IPS-20b (cell line): ENCODE measurements around the gene PRKACA.
"Not testable (repeated sequence)": the region's sequence is repeated elsewhere in the genome, so short reads cannot be mapped to it uniquely, and the experiment has no call there.

Experiments
- H3K27ac ChIP-seq: one replicate; pipeline ENCODE4 v1.5.1; 2013; ENCODE audit warnings: low read length
- H3K27me3 ChIP-seq: 2 replicates; pipeline ENCODE4 v1.6.1; 2013; ENCODE audit warnings: mild to moderate bottlenecking, low read length, inconsistent platforms; ENCODE audit not compliant: insufficient read depth
- H3K36me3 ChIP-seq: 2 replicates; pipeline ENCODE4 v1.6.1; 2013; ENCODE audit warnings: low read depth, mild to moderate bottlenecking, inconsistent platforms, low read length, moderate library complexity; ENCODE audit not compliant: insufficient read depth
- H3K4me1 ChIP-seq: 2 replicates; pipeline ENCODE4 v1.6.1; 2013; ENCODE audit warnings: mild to moderate bottlenecking, control low read depth, inconsistent platforms, low read length, moderate library complexity; ENCODE audit not compliant: insufficient read depth
- H3K4me3 ChIP-seq: 2 replicates; pipeline ENCODE4 v1.5.1; 2013; ENCODE audit warnings: mild to moderate bottlenecking, low read length, inconsistent platforms
- H3K9ac ChIP-seq: 2 replicates; pipeline ENCODE4 v1.6.1; 2013; ENCODE audit warnings: low read depth, mild to moderate bottlenecking, inconsistent platforms, low read length, moderate library complexity
- H3K9me3 ChIP-seq: 2 replicates; pipeline ENCODE4 v1.6.1; 2013; ENCODE audit warnings: mild to moderate bottlenecking, low read depth, low read length, inconsistent platforms; ENCODE audit not compliant: insufficient read depth

The PRKACA gene

DNA sequence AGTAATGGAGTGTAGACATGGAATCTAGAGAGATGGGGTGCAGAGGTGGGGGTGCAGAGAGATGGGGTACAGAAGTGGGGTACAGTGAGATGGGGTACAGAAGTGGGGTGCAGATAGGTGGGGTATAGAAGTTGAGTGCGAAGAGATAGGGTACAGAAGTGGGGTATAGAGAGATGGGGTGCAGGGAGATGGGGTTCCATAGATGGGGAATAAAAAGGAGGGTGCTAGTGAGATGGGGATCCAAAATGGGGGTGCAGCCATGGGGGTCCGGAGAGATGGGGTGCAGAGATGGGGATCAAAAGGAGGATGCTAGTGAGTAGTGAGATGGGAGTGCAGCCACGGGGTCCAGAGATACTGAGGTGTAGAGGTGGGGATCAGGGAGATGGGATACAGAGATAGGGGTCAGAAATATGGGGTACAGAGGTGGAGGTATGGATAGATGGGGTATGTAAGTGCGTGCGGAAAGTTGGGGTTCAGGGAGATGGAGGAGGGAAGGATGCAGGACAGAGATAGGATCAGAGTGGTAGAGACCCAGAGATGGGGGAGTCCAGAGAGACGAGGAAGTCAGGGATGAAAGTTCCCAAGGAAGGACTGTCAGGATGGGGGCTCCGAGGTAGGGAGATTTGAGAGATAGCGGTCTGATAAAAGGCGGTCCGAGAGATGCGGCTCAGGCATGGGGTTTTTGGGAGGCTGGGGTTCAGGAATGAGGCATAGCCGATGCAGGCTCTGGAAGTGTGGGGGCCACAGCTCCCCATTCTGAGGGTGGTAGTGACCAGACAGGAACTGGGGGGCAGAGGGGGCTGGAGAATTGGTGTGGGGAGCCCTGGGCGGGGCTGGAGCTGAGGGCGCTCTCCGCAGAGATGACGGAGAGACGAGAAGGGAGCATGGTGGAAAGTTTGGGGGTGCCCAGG lies 59.1 kb downstream of the PRKACA start:
- Histone ChIP-seq H3K36me3 (no peaks in the 10 kb centered on the region), H3K4me1 (no peaks in the 10 kb centered on the region), H3K9me3 (no peaks in the 10 kb centered on the region), H3K27ac (no peak overlapping the region), H3K27me3 (peaks cover 33% of the 10 kb centered on the region), H3K4me3 (peak overlapping the region; percentile 61), H3K9ac (no peak overlapping the region; the same call in 1 of the 2 replicates)

DNA sequence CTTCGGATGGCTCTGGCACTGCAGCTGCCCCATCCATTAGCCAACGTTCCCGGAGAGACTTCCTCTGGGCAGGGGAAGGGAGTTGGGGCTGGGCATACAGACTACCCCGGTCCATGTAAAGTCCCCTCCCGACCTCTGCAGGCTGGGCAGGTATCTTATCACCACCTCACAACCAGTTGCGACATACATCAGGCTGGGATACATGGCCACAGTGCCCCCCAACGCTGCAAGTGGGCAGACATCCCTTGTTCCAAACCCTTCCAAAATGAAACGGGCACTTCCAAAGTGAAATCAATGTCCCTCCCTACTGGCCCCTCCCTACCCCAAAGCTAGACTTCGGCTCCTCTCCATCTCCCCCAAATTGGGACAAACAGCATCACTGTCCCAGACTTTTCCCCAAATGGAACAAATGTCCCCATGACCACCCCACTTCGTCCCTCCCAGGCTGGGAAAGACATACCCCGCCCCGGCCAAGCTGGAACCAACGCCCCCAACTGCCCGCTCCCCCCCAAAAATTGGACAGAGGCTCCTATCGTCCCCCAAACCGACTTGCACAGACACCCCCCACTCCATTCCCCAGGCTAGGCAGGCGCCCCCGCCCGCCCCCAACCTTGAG lies 60.7 kb downstream of the PRKACA start:
- Histone ChIP-seq H3K4me3 (peak overlapping the region; percentile 70), H3K27me3 (peaks cover 33% of the 10 kb centered on the region), H3K36me3 (no peaks in the 10 kb centered on the region), H3K9me3 (no peaks in the 10 kb centered on the region), H3K4me1 (no peaks in the 10 kb centered on the region), H3K27ac (no peak overlapping the region), H3K9ac (peak overlapping the region; percentile 37; the same call in 1 of the 2 replicates)

DNA sequence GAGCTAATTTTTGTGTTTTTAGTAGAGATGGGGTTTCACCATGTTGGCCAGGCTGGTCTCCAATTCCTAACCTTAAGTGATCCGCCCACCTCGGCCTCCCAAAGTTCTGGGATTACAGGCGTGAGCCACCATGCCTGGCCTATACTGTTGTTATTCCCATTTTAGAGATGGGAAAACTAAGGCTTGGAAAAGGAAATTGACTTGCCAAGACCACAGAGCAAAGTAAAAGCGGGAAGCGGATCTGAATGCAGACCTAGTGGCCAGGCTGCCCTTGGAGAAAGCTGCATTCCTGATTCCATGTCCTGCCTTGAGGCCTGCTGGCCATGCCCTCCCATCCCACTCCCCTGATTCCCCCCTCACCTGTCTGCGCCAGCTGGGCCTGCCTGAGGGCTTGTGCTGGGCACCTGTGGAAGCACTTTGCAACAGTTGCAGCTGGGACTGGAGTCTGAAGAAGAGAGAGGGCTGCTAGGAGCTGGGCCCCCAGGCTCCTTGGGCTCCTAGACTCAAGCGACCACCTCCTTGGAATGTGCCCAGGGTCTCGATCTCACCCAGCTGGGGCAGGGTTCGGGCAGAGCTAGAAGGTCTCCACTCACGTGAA lies 61.4 kb downstream of the PRKACA start:
- Histone ChIP-seq H3K27ac (no peak overlapping the region), H3K36me3 (no peaks in the 10 kb centered on the region), H3K9me3 (no peaks in the 10 kb centered on the region), H3K9ac (no peak overlapping the region), H3K4me1 (no peaks in the 10 kb centered on the region), H3K4me3 (peak overlapping the region; percentile 70; the same call in 1 of the 2 replicates), H3K27me3 (peaks cover 33% of the 10 kb centered on the region)

GRCh38 chr19:14055396-14055795 lies 62.2 kb downstream of the PRKACA start:
- Histone ChIP-seq H3K36me3 (no peaks in the 10 kb centered on the region), H3K4me1 (no peaks in the 10 kb centered on the region), H3K27me3 (peaks cover 33% of the 10 kb centered on the region), H3K4me3 (no peak overlapping the region), H3K27ac (no peak overlapping the region), H3K9ac (no peak overlapping the region), H3K9me3 (no peaks in the 10 kb centered on the region)

DNA sequence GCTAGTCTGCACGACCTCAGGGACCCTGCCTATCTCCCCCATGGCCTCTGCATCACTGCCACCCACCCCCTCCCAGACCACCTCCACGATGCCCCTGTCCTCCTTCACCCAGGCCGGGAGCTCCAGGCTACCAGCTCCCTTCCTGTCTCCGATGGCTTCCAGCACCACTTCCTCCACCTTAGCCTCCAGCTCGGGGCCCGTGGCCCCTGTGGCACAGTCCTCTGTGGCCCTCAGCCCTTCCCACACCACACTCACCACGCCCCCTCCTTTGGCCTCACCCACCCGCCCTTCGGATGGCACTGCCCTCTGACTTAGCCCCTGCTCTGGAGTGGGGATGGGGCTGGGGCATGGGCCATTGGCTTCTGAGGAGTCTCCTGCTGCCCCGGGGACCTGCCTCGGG lies 62.8 kb downstream of the PRKACA start:
- Histone ChIP-seq H3K9me3 (no peaks in the 10 kb centered on the region), H3K27ac (no peak overlapping the region), H3K27me3 (peaks cover 31% of the 10 kb centered on the region), H3K4me1 (no peaks in the 10 kb centered on the region), H3K36me3 (no peaks in the 10 kb centered on the region), H3K9ac (no peak overlapping the region), H3K4me3 (no peak overlapping the region)

GRCh38 chr19:14054099-14054498 lies 63.5 kb downstream of the PRKACA start:
- Histone ChIP-seq H3K27ac (no peak overlapping the region), H3K9ac (no peak overlapping the region), H3K4me3 (no peak overlapping the region), H3K9me3 (no peaks in the 10 kb centered on the region), H3K36me3 (no peaks in the 10 kb centered on the region), H3K27me3 (peaks cover 25% of the 10 kb centered on the region), H3K4me1 (no peaks in the 10 kb centered on the region)

GRCh38 chr19:14053500-14053899 lies 64.1 kb downstream of the PRKACA start:
- Histone ChIP-seq H3K36me3 (no peaks in the 10 kb centered on the region), H3K27ac (no peak overlapping the region), H3K9me3 (no peaks in the 10 kb centered on the region), H3K4me3 (no peak overlapping the region), H3K9ac (no peak overlapping the region), H3K4me1 (no peaks in the 10 kb centered on the region), H3K27me3 (peaks cover 19% of the 10 kb centered on the region)

GRCh38 chr19:14053032-14053431 lies 64.5 kb downstream of the PRKACA start:
- Histone ChIP-seq H3K4me1 (no peaks in the 10 kb centered on the region), H3K4me3 (no peak overlapping the region), H3K9ac (no peak overlapping the region), H3K9me3 (peaks cover 3% of the 10 kb centered on the region; the same call in 1 of the 2 replicates), H3K36me3 (no peaks in the 10 kb centered on the region), H3K27me3 (peaks cover 14% of the 10 kb centered on the region), H3K27ac (no peak overlapping the region)

- Histone ChIP-seq H3K9me3 (peaks cover 3% of the 10 kb centered on the region; the same call in 1 of the 2 replicates), H3K27me3 (peaks cover 10% of the 10 kb centered on the region), H3K9ac (no peak overlapping the region), H3K4me1 (no peaks in the 10 kb centered on the region), H3K4me3 (no peak overlapping the region), H3K36me3 (no peaks in the 10 kb centered on the region), H3K27ac (no peak overlapping the region)
Observed at GRCh38 chr19:14052470-14052869, 65.1 kb downstream of the PRKACA start.

DNA sequence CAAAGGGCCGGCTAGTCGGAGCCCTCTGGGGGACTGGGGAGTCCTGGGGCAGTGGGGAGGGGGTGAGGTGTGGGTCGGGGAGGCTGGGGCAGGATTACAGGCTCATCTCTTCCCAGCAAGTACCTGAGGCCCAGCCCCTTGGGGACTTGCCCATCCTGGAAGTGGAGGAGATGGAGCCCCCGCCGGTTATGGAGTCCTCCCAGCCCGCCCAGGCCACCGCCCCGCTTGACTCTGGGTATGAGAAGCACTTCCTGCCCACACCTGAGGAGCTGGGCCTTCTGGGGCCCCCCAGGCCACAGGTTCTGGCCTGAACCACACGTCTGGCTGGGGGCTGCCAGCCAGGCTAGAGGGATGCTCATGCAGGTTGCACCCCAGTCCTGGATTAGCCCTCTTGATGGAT lies 65.6 kb downstream of the PRKACA start:
- H3K27me3 ChIP-seq = peaks cover 8% of the 10 kb centered on the region
- H3K4me1 ChIP-seq = no peaks in the 10 kb centered on the region
- peaks cover 3% of the 10 kb centered on the region; the same call in 1 of the 2 replicates for H3K9me3 ChIP-seq
- no peak overlapping the region for H3K27ac ChIP-seq
- no peak overlapping the region for H3K9ac ChIP-seq
- H3K36me3 ChIP-seq = no peaks in the 10 kb centered on the region
- H3K4me3 ChIP-seq = no peak overlapping the region

DNA sequence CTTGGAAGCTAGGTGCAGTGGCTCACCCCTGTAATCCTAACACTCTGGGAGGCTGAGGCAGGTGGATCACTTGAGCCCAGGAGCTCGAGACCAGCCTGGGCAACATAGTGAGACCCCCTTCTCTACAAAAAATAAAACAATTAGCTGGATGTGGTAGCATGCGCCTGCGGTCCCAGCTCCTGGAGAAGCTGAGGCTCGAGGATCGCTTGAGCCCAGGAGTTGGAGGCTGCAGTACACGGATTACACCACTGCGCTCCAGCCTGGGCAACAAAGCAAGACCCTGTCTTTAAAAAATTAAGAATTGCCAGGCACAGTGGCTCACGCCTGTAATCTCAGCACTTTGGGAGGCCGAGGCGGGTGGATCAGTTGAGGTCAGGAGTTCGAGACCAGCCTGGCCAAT lies 66.6 kb downstream of the PRKACA start:
- H3K36me3 ChIP-seq, H3K27me3 ChIP-seq, H3K27ac ChIP-seq, H3K4me1 ChIP-seq, H3K9ac ChIP-seq, H3K9me3 ChIP-seq, H3K4me3 ChIP-seq: not testable (repeated sequence)
